ENCODE measurements around the gene NCCRP1.

Gene NCCRP1

GRCh38 chr19:39196860-39197562, at the start of gene NCCRP1:
Gene NCCRP1, plus strand, starts transcription at chr19:39196964. Its CDS starts 19 bp downstream, at chr19:39196983.
- Histone ChIP-seq H3K36me3 (ENCODE audit: control insufficient read depth, insufficient read depth, low read length) (no peaks in the 10 kb centered on the region), H3K27me3 (ENCODE audit: control insufficient read depth, insufficient read depth, low read length) (peaks cover 30% of the 10 kb centered on the region), H3K4me1 (ENCODE audit: control insufficient read depth, insufficient read depth, low read length) (peaks cover 8% of the 10 kb centered on the region; the same call in 1 of the 2 replicates), H3K9ac (ENCODE audit: low read depth, low read length) (no peak within 1 kb of the TSS), H3K4me3 (ENCODE audit: low read depth, low read length) (peak within 1 kb of the TSS; percentile 60), H3K27ac (ENCODE audit: low read depth, low read length) (no peak within 1 kb of the TSS), H3K9me3 (ENCODE audit: control insufficient read depth, insufficient read depth, low read length) (no peaks in the 10 kb centered on the region)

- peaks cover 39% of the 10 kb centered on the region for H3K4me1 ChIP-seq (ENCODE audit: control insufficient read depth, insufficient read depth, low read length)
- H3K9me3 ChIP-seq (ENCODE audit: control insufficient read depth, insufficient read depth, low read length): peaks cover 3% of the 10 kb centered on the region; the same call in 1 of the 2 replicates
- no peaks in the 10 kb centered on the region for H3K36me3 ChIP-seq (ENCODE audit: control insufficient read depth, insufficient read depth, low read length)
- H3K9ac ChIP-seq (ENCODE audit: low read depth, low read length): no peak overlapping the region
- H3K27me3 ChIP-seq (ENCODE audit: control insufficient read depth, insufficient read depth, low read length): no peaks in the 10 kb centered on the region
- H3K4me3 ChIP-seq (ENCODE audit: low read depth, low read length): no peak overlapping the region; the same call in 1 of the 2 replicates
- peak overlapping the region; percentile 63 for H3K27ac ChIP-seq (ENCODE audit: low read depth, low read length)
Observed at GRCh38 chr19:39147480-39147879, 49.3 kb upstream of the NCCRP1 start.

DNA sequence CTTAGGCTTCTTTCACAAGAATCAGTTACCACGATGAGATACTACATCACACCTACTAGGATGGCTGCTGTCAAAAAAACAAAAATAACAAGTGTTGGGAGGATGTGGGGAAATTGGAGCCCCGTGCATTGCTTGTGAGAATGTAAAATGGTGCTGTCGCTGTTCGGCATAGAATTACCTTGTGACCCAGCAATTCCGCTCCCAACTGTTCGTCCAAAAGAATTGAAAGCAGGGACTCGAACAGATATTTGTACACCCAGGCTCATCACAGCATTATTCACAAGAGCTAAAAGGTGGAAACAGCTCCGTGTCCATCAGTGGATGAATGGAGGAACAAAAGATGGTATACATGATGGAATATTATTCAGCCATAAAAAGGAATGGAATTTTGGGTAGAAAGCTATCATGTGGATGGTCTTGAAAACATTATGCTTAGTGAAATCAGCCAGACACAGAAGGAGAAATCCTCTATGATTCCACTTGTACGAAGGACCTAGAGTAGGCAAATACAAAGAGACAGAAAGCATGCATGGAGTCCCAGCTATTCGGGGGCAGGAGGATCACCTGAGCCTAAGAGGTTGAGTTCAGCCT, 47.7 kb upstream of the NCCRP1 start:
- Histone ChIP-seq H3K36me3 (ENCODE audit: control insufficient read depth, insufficient read depth, low read length) (no peaks in the 10 kb centered on the region), H3K4me1 (ENCODE audit: control insufficient read depth, insufficient read depth, low read length) (peaks cover 37% of the 10 kb centered on the region), H3K9ac (ENCODE audit: low read depth, low read length) (no peak overlapping the region), H3K27me3 (ENCODE audit: control insufficient read depth, insufficient read depth, low read length) (no peaks in the 10 kb centered on the region), H3K4me3 (ENCODE audit: low read depth, low read length) (no peak overlapping the region), H3K27ac (ENCODE audit: low read depth, low read length) (no peak overlapping the region), H3K9me3 (ENCODE audit: control insufficient read depth, insufficient read depth, low read length) (peaks cover 3% of the 10 kb centered on the region; the same call in 1 of the 2 replicates)

DNA sequence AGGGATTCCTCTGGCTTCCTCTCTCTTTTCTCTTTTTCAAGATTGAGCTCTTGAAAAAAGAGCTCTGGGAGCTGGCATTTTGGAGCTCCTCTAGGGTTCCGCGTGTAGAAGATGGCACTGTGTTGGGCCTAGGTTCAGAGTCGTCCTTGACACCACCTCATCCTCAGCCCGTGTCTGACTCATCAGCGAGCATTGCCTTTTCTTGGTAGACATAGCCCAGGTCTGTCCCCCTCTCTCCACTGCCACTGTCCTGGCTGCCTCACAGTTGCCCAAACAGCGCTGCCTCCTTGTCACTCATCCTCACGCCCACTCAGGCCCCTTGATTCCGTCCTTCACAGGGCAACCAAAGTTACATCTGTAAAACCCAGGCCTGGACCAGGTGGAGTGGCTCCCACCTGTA, 46.5 kb upstream of the NCCRP1 start:
- Histone ChIP-seq H3K27me3 (ENCODE audit: control insufficient read depth, insufficient read depth, low read length) (no peaks in the 10 kb centered on the region), H3K4me1 (ENCODE audit: control insufficient read depth, insufficient read depth, low read length) (peaks cover 37% of the 10 kb centered on the region), H3K36me3 (ENCODE audit: control insufficient read depth, insufficient read depth, low read length) (no peaks in the 10 kb centered on the region), H3K4me3 (ENCODE audit: low read depth, low read length) (no peak overlapping the region), H3K9me3 (ENCODE audit: control insufficient read depth, insufficient read depth, low read length) (peaks cover 3% of the 10 kb centered on the region; the same call in 1 of the 2 replicates), H3K9ac (ENCODE audit: low read depth, low read length) (no peak overlapping the region), H3K27ac (ENCODE audit: low read depth, low read length) (no peak overlapping the region)

GRCh38 chr19:39150807-39151600, 45.8 kb upstream of the NCCRP1 start:
- Histone ChIP-seq H3K27ac (ENCODE audit: low read depth, low read length) (no peak overlapping the region), H3K4me1 (ENCODE audit: control insufficient read depth, insufficient read depth, low read length) (peaks cover 38% of the 10 kb centered on the region), H3K9ac (ENCODE audit: low read depth, low read length) (no peak overlapping the region)

GRCh38 chr19:39152066-39152465, 44.7 kb upstream of the NCCRP1 start:
- H3K4me3 ChIP-seq (ENCODE audit: low read depth, low read length): no peak overlapping the region
- no peak overlapping the region for H3K9ac ChIP-seq (ENCODE audit: low read depth, low read length)
- no peak overlapping the region for H3K27ac ChIP-seq (ENCODE audit: low read depth, low read length)
- peaks cover 31% of the 10 kb centered on the region for H3K4me1 ChIP-seq (ENCODE audit: control insufficient read depth, insufficient read depth, low read length)
- no peaks in the 10 kb centered on the region for H3K27me3 ChIP-seq (ENCODE audit: control insufficient read depth, insufficient read depth, low read length)
- peaks cover 3% of the 10 kb centered on the region; the same call in 1 of the 2 replicates for H3K9me3 ChIP-seq (ENCODE audit: control insufficient read depth, insufficient read depth, low read length)
- no peaks in the 10 kb centered on the region; the same call in 1 of the 2 replicates for H3K36me3 ChIP-seq (ENCODE audit: control insufficient read depth, insufficient read depth, low read length)

More at GRCh38 chr19:39150807-39151600, 45.8 kb upstream of the NCCRP1 start:
- Histone ChIP-seq H3K36me3 (ENCODE audit: control insufficient read depth, insufficient read depth, low read length) (no peaks in the 10 kb centered on the region; the same call in 1 of the 2 replicates), H3K27me3 (ENCODE audit: control insufficient read depth, insufficient read depth, low read length) (no peaks in the 10 kb centered on the region), H3K9me3 (ENCODE audit: control insufficient read depth, insufficient read depth, low read length) (peaks cover 3% of the 10 kb centered on the region; the same call in 1 of the 2 replicates), H3K4me3 (ENCODE audit: low read depth, low read length) (no peak overlapping the region)

DNA sequence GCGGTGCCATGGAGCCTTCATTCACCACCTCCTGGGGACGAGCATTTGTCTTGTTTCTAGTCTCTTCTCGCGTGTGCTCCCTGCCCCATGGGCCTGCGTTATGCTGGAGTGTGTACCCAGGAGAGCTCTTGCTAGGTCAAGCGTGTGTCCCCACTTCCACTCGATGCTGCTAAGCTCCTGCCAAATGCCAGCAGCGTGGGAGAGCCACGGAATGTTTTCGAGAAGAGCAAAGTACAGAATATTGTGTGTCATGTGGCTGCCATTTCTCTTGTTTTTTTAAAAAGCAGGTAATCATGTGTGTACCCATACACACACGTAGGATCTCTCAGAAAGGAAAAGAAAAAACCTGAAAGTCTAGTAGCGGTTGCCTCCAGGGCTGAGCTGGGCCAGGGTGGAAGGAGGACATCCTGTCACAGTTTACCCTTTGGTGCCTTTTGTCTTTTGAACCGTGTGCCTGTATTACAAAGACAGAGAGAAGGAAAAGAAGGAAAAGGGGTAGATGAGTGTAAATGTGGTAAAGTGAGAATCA, 42.6 kb upstream of the NCCRP1 start:
- Histone ChIP-seq H3K27me3 (ENCODE audit: control insufficient read depth, insufficient read depth, low read length) (no peaks in the 10 kb centered on the region), H3K4me1 (ENCODE audit: control insufficient read depth, insufficient read depth, low read length) (peaks cover 25% of the 10 kb centered on the region), H3K9me3 (ENCODE audit: control insufficient read depth, insufficient read depth, low read length) (no peaks in the 10 kb centered on the region), H3K36me3 (ENCODE audit: control insufficient read depth, insufficient read depth, low read length) (peaks cover 3% of the 10 kb centered on the region), H3K9ac (ENCODE audit: low read depth, low read length) (no peak overlapping the region), H3K27ac (ENCODE audit: low read depth, low read length) (no peak overlapping the region), H3K4me3 (ENCODE audit: low read depth, low read length) (no peak overlapping the region)

DNA sequence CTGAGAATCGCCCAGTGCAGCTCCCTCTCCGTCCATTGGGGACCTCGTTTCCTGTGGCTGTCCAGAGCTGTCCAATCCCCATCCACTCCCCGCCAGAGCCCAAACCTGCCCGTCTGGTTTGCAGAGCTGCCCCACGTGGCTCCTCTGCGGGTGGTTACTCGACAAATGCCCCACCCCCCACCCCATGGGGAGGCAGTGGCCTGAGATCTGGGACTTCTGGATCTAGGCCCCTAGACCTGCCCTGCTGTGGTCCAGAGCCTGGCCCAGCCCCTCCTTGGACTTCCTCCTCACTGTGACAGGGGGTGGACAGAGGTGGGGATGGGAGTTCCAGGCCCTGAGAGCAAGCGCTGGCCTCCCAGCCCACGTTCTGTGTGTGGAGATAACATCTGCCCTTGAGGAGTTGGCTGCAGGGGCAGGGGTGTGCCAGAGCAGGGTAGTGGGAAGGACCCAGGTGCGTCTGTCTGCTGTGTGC, 42.1 kb upstream of the NCCRP1 start:
- no peaks in the 10 kb centered on the region for H3K9me3 ChIP-seq (ENCODE audit: control insufficient read depth, insufficient read depth, low read length)
- no peaks in the 10 kb centered on the region for H3K27me3 ChIP-seq (ENCODE audit: control insufficient read depth, insufficient read depth, low read length)
- peaks cover 3% of the 10 kb centered on the region for H3K36me3 ChIP-seq (ENCODE audit: control insufficient read depth, insufficient read depth, low read length)
- H3K4me3 ChIP-seq (ENCODE audit: low read depth, low read length): no peak overlapping the region
- H3K27ac ChIP-seq (ENCODE audit: low read depth, low read length): peak overlapping the region; percentile 37
- H3K9ac ChIP-seq (ENCODE audit: low read depth, low read length): no peak overlapping the region
- peaks cover 25% of the 10 kb centered on the region for H3K4me1 ChIP-seq (ENCODE audit: control insufficient read depth, insufficient read depth, low read length)

- H3K27me3 ChIP-seq (ENCODE audit: control insufficient read depth, insufficient read depth, low read length): no peaks in the 10 kb centered on the region
- H3K4me1 ChIP-seq (ENCODE audit: control insufficient read depth, insufficient read depth, low read length): peaks cover 25% of the 10 kb centered on the region
- peak overlapping the region; percentile 37 for H3K27ac ChIP-seq (ENCODE audit: low read depth, low read length)
Observed at GRCh38 chr19:39155114-39155700, 41.6 kb upstream of the NCCRP1 start.

DNA sequence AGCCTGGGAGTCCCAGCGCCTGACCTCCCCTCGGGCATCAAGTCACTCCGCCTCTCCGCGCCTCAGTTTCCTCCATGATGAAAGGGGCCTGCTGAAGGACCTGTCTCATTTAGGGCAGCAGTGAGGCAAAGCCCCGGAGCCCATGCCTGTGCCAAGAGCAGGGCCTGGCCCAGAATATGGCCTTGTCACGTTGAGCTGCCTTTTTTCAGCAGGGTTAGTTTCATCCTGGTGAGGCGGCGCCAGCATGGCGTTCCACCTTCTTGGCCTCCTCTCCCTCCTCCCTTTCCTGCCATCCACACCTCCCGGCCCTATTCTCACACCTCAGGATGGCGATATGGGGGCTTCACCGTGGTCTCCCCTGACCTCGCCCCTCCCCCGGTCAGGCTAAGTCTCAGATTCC, 41.0 kb upstream of the NCCRP1 start:
- Histone ChIP-seq H3K4me1 (ENCODE audit: control insufficient read depth, insufficient read depth, low read length) (peaks cover 25% of the 10 kb centered on the region), H3K9ac (ENCODE audit: low read depth, low read length) (no peak overlapping the region), H3K9me3 (ENCODE audit: control insufficient read depth, insufficient read depth, low read length) (no peaks in the 10 kb centered on the region), H3K27ac (ENCODE audit: low read depth, low read length) (no peak overlapping the region), H3K36me3 (ENCODE audit: control insufficient read depth, insufficient read depth, low read length) (peaks cover 3% of the 10 kb centered on the region), H3K4me3 (ENCODE audit: low read depth, low read length) (no peak overlapping the region), H3K27me3 (ENCODE audit: control insufficient read depth, insufficient read depth, low read length) (no peaks in the 10 kb centered on the region)

More at GRCh38 chr19:39155114-39155700, 41.6 kb upstream of the NCCRP1 start:
- peaks cover 3% of the 10 kb centered on the region for H3K36me3 ChIP-seq (ENCODE audit: control insufficient read depth, insufficient read depth, low read length)
- no peak overlapping the region for H3K9ac ChIP-seq (ENCODE audit: low read depth, low read length)
- no peak overlapping the region for H3K4me3 ChIP-seq (ENCODE audit: low read depth, low read length)
- H3K9me3 ChIP-seq (ENCODE audit: control insufficient read depth, insufficient read depth, low read length): no peaks in the 10 kb centered on the region

Data from HUES48 (cell line).